Stimulated activated naive CD8-positive, alpha-beta T cell treated with anti-CD3 and anti-CD28 coated beads, Interleukin-15, Interleukin-2, amounts not matched to agents 100 ng/mL and 50 ng/mL, for 24 hours (primary cell): ENCODE data around the gene APCDD1L.

Experiments used
- H3K27ac Mint-ChIP-seq: one replicate; pipeline ENCODE4 v1.8.0; 2021; ENCODE audit warnings: mild to moderate bottlenecking, mixed read lengths
- H3K27me3 Mint-ChIP-seq: one replicate; pipeline ENCODE4 v1.8.0; 2021; ENCODE audit warnings: mixed read lengths
- H3K36me3 Mint-ChIP-seq: one replicate; pipeline ENCODE4 v1.8.0; 2021; ENCODE audit warnings: low read depth, mixed read lengths
- H3K4me1 Mint-ChIP-seq: one replicate; pipeline ENCODE4 v1.8.0; 2021; ENCODE audit warnings: low read depth, mixed read lengths
- H3K4me3 Mint-ChIP-seq: one replicate; pipeline ENCODE4 v1.8.0; 2021; ENCODE audit warnings: mild to moderate bottlenecking, mixed read lengths
- H3K9me3 Mint-ChIP-seq: one replicate; pipeline ENCODE4 v1.8.0; 2021; ENCODE audit warnings: mixed read lengths

APCDD1L gene

DNA sequence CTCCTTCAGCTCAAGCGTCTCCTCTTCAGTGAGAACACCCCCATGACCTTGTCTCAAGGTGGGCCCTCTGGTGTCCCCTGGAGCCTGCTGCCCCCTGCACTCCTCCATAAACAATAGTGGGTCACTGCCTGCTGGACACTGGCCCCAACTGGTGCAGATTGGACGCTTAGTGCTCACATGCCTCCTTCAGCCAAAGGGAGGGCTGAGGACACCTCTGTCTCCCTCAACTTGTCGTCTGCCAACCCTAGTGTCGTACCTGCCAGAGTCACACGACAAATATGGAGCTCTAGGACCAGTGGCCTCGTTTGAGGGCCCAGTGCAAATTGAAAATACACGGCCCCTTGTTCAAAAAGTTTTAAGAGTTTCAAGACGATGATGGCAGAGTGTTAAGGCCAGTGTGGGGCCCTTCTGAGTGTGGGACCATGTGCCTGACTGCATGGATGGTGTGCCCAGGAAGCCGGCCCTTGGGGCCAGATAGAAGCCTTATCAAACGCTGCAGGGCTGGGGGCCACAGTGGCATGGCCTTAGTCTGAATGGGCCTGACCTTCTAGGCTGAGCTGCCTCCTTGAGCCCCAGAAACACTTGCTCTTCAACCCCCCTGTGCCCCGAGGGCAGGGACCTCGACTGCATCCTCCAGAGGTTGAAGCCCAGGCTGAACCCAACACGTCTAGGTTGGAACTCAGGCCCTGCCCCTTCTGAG, 20.1 kb downstream of the APCDD1L start:
- no peaks in the 10 kb centered on the region for H3K4me1 Mint-ChIP-seq
- no peaks in the 10 kb centered on the region for H3K9me3 Mint-ChIP-seq
- no peaks in the 10 kb centered on the region for H3K27me3 Mint-ChIP-seq
- H3K36me3 Mint-ChIP-seq = no peaks in the 10 kb centered on the region
- H3K4me3 Mint-ChIP-seq = no peak overlapping the region
- no peak overlapping the region for H3K27ac Mint-ChIP-seq

DNA sequence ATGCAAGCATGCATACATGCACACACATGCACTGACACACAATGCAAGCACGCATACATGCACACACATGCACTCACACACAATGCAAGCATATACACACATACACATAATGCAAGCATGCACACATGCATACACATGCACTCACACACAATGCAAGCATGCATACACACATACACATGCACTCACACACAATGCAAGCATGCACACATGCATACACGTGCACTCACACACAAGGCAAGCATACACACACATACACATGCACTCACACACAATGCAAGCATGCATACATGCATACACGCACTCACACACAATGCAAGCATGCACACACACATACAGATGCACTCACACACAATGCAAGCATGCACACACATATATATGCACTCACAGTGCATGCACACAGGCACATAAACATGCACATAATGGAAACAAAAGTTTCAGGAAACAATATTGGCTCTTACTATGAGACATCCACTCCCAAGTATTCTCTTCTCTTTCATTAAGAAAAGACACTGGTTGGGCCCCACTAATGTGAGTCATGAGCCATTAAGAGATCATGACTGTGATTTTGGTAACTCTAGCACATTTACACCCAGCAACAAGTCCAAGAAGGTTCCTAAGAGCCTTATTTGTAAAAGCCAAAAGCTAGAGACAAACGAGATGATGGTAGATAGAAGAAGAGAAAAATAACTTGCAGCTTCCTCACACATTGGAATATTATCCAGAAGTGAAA, 22.2 kb downstream of the APCDD1L start:
- H3K36me3 Mint-ChIP-seq = no peaks in the 10 kb centered on the region
- H3K4me3 Mint-ChIP-seq = no peak overlapping the region
- no peak overlapping the region for H3K27ac Mint-ChIP-seq
- H3K4me1 Mint-ChIP-seq = no peaks in the 10 kb centered on the region
- H3K9me3 Mint-ChIP-seq = peaks cover 4% of the 10 kb centered on the region
- H3K27me3 Mint-ChIP-seq = peaks cover 5% of the 10 kb centered on the region

DNA sequence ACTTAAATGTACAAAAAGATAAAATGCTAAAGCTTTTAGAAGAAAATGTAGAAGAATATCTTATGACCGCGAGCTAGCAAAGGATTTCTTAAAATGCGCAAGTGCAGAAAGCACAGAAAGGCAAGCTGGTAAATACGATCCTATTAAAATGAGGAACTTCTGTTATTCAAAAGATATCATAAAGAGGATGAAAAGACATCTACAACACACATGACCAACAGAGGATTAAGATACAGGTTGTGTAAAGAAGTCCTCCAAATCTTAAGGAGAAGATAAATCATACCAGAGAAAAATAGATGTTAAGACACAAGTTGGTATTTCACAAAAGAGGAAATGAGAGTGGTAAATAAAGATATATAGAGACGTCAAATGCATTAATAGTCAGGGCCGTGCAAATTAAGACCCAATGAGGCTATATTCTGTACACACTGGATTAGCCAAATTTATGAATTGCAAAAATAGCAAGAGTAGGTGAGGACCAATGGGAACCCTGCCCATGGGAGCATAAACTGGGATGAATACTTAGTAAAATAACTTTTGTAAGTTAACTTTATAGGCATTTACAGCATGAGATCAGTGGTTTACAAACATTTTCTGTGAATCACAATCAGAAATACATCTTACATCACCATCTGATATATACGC, 23.0 kb downstream of the APCDD1L start:
- Mint-ChIP-seq H3K4me3 (no peak overlapping the region), H3K4me1 (no peaks in the 10 kb centered on the region), H3K27me3 (peaks cover 5% of the 10 kb centered on the region), H3K27ac (no peak overlapping the region), H3K9me3 (peaks cover 4% of the 10 kb centered on the region), H3K36me3 (no peaks in the 10 kb centered on the region)

DNA sequence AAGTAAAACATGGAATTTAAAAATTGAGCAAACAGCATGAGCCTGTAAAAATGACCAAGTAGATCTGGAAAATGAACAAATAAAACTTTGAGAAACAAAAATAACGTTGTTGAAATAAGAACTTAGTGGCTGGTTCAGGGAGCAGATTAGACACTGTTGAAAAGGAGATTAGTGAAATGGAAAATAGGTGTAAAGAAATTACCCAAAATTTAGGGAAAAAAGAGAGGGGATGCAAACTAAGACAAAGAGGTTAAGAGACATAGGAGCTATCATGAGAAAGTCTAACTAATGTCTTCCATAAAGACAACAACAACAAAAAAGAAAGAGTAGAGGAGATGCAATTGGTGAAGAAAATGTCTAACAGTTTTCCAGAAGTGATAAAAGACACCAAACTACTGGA, 29.0 kb downstream of the APCDD1L start:
- Mint-ChIP-seq H3K36me3 (peaks cover 10% of the 10 kb centered on the region), H3K4me1 (peaks cover 5% of the 10 kb centered on the region), H3K4me3 (no peak overlapping the region), H3K9me3 (peaks cover 19% of the 10 kb centered on the region), H3K27ac (no peak overlapping the region), H3K27me3 (peaks cover 17% of the 10 kb centered on the region)

DNA sequence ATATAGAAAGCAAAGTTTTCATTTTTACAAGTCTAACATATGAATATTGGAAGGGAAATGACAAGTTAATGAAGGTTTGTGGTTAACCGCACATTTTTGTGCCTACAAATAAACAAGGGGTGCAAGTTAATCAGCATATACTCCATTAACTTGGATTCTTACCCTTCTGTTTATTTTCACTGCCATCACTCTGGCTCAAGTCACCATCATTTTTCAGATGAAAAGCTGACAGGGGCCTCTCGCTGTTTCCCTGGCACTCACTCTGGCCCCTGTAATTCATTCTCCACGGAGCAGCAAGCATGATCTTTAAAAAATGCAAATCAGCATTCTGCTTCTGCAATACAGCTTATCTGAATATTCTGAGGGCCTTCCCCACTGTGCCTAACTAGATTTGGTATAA, 29.8 kb downstream of the APCDD1L start:
- Mint-ChIP-seq H3K36me3 (peaks cover 10% of the 10 kb centered on the region), H3K27ac (no peak overlapping the region), H3K4me3 (no peak overlapping the region), H3K4me1 (peaks cover 5% of the 10 kb centered on the region), H3K9me3 (peaks cover 19% of the 10 kb centered on the region), H3K27me3 (peaks cover 17% of the 10 kb centered on the region)

DNA sequence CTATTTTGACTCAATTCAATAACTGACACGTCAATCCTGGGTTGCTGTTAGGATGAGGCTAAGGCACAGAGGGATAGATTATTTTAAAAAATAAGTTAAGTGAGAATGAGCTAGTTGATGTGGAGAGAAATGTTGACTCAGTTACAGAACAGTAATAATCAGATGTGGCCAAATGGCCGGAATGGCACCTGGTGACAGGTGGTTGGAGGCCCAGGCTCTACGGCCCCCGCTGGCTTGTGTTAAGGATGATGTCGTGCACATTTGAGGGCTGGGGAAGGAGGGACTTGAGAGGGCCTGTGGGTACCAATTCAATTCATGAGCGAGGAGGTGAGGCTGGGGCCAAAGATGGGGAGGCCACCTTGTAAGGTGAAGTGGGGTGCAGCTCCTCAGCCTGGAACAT, 31.7 kb downstream of the APCDD1L start:
- Mint-ChIP-seq H3K9me3 (peaks cover 15% of the 10 kb centered on the region), H3K27me3 (peaks cover 12% of the 10 kb centered on the region), H3K4me3 (no peak overlapping the region), H3K4me1 (peaks cover 5% of the 10 kb centered on the region), H3K27ac (no peak overlapping the region), H3K36me3 (peaks cover 10% of the 10 kb centered on the region)

DNA sequence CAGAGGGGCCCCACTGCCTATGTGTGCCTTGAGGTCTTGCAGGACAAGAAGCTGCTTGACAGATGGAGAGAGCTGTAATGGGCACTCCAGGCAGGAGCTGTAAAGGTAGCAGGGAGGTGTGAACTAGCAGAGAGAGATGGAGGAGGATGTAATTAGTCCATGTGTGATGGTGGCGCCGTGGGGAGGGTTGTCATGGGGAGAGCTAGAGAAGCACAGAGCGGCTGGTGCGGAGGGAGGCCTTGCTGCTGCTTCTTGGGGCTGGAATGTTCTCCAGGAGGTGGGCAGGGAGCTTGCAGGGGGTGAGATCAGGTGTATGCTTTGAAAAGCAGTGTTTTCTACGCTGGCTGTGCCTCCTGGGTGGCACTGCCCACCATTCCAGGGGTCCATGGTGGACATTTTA, 32.1 kb downstream of the APCDD1L start:
- peaks cover 10% of the 10 kb centered on the region for H3K36me3 Mint-ChIP-seq
- H3K27me3 Mint-ChIP-seq = peaks cover 12% of the 10 kb centered on the region
- H3K4me3 Mint-ChIP-seq = no peak overlapping the region
- no peak overlapping the region for H3K27ac Mint-ChIP-seq
- peaks cover 19% of the 10 kb centered on the region for H3K9me3 Mint-ChIP-seq
- peaks cover 5% of the 10 kb centered on the region for H3K4me1 Mint-ChIP-seq

DNA sequence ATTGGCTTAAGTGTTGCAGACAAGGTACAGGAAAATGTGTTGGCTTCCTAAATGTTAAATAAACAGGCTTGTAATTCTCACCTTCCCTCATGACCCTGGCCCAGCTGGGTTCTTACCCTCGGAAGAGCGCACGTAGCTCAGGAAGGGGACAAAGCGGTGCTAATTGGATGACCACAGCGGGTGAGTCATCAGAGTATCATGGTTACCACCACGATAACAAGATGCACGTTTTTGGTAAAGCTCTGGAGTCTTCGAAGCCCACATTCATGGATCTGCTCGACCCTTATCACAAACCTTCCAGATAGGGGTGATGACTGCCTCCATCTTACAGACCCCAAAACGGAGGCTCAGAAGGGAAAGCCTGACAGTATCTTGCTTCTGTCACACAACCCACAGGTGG, 32.8 kb downstream of the APCDD1L start:
- Mint-ChIP-seq H3K36me3 (peaks cover 10% of the 10 kb centered on the region), H3K27me3 (peaks cover 12% of the 10 kb centered on the region), H3K27ac (no peak overlapping the region), H3K4me1 (peaks cover 5% of the 10 kb centered on the region), H3K4me3 (no peak overlapping the region), H3K9me3 (peaks cover 20% of the 10 kb centered on the region)

DNA sequence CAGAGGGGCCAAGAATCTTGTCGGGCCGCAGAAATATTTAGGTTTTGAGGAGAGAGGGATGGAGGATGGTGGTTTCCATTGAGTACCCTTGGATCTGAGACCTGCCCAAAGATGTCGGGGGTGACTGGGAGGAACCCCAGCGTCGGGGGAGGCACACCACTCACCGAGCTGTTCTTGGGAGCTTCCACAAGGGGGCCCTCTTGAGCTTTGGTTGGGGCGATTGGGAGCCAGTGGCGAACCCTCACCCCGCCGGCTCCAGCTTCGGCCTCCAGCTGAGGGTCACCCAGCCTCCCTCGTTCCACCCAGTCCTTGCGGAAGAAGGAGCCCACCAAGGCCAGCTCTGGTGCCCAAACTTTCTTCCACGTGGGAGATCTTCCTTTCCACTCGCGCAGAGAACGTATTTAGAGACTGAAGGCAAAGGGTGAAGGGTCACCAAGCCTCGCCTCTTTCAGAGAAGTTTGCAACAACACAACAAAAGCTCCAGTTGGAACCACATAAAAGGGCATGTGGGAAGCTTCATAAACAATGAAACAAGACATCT, 33.6 kb downstream of the APCDD1L start:
- Mint-ChIP-seq H3K4me3 (no peak overlapping the region), H3K36me3 (peaks cover 9% of the 10 kb centered on the region)

DNA sequence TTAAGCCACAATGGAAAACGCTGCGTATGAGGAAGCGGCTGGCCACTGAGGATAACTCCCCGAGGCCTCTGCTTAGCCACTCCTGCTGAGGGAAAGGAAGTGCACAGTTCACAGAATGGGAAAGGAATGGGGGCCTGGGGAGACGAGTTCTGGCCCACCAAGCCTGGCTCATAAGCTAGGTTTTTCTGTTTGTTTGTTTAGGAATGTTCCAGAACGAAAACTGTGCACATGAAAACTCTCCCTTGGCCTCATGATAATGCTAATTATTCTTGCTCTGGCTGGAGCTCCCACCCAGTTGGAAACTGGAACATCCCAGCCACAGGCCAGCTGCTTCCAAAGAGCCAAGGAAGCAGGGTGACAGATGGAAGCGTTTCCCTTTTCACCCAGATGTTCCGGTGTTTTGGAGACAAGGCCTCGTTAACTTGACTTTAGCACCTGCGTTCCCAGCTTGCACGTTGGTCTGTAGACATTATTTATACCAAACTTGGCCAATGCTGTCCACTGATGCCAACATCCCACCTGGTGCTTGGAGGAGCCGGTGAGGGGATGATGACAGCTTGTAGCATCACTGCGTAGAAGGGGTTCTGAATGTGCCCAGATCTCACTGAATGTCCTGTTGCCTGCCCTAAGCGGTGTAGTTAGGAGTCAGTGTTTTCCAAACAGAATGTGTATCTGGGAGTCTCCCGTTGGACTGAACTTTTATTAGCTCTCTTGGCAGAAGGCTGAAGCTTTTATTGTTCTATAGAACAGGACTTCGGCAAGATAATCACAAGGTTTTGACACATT, 34.5 kb downstream of the APCDD1L start:
- Mint-ChIP-seq H3K4me3 (no peak overlapping the region), H3K27ac (no peak overlapping the region), H3K36me3 (peaks cover under 1% of the 10 kb centered on the region), H3K4me1 (peaks cover 5% of the 10 kb centered on the region), H3K9me3 (peaks cover 12% of the 10 kb centered on the region), H3K27me3 (peaks cover 6% of the 10 kb centered on the region)

More for the DNA sequence above, 33.6 kb downstream of the APCDD1L start:
- peaks cover 5% of the 10 kb centered on the region for H3K4me1 Mint-ChIP-seq
- peaks cover 12% of the 10 kb centered on the region for H3K27me3 Mint-ChIP-seq
- peaks cover 20% of the 10 kb centered on the region for H3K9me3 Mint-ChIP-seq
- no peak overlapping the region for H3K27ac Mint-ChIP-seq

DNA sequence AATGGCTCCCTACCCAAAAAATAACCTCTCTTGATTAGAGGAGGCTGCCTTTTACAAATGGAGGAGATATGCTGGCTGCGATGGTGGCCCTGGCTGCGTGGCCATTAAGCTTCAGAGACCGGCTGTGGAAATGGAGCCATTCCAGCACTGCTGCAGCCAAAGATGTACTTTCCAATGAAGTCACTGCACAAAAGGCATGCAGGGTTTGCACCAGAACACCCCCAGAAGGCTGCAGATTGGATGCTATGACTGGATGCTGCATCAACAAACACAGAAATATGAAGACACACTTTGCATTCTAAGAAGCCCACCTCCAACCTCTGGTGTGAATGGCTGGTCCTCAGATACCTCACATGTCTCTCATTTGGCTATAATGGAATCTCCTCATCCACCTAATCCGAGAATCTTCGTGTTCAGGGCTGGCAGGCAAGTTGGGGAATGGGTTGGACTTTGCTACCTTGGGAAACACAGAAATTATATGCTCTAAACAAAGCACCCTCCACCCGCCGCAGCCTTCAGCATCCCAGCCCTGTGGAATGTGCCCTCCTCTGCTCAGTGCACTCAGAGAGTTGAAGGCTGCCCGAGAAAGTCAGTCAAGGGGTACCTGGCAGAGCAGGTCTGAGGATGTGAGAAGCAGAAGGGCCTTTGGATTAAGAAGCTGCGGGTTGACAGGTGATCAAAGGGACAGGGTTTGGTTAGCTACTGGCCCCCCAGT, 35.3 kb downstream of the APCDD1L start:
- H3K9me3 Mint-ChIP-seq = peaks cover 6% of the 10 kb centered on the region
- H3K27ac Mint-ChIP-seq = no peak overlapping the region
- no peaks in the 10 kb centered on the region for H3K36me3 Mint-ChIP-seq
- peaks cover 6% of the 10 kb centered on the region for H3K27me3 Mint-ChIP-seq
- H3K4me1 Mint-ChIP-seq = peaks cover 5% of the 10 kb centered on the region
- H3K4me3 Mint-ChIP-seq = no peak overlapping the region

DNA sequence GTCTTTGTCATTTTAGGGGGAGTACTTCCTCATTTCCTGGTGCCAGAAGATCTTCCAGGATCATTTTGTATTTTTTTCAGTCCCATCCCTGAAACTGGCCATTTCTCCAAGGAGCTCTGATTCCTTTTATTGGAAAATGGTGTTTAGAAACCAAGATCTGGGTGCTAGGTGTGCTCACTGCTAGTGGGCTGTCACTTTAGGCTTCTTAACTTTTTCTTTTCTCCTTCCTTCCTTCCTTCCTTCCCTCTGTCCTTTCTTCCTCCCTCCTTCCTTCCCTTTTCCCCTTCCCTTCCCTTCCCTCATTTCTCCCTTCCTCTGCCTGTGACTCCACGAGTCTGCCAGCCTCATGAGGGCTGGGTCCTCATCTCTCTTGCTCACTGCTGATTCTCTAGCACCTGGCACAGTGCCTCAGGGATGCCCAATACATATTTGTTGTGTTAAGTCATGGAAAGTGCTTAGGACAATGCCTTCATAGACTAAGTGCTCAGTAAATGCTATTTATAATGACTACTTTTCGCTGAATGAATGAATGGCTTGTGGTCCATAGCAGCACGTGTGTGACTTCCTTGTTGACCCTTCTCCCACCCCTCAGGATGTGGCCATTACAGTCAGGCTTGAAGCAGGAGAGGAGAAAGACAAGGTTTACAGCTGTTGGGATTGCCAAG, 36.9 kb downstream of the APCDD1L start:
- no peaks in the 10 kb centered on the region for H3K36me3 Mint-ChIP-seq
- H3K27me3 Mint-ChIP-seq = peaks cover 6% of the 10 kb centered on the region
- H3K9me3 Mint-ChIP-seq = peaks cover 6% of the 10 kb centered on the region
- H3K4me3 Mint-ChIP-seq = no peak overlapping the region
- no peak overlapping the region for H3K27ac Mint-ChIP-seq
- peaks cover 5% of the 10 kb centered on the region for H3K4me1 Mint-ChIP-seq

DNA sequence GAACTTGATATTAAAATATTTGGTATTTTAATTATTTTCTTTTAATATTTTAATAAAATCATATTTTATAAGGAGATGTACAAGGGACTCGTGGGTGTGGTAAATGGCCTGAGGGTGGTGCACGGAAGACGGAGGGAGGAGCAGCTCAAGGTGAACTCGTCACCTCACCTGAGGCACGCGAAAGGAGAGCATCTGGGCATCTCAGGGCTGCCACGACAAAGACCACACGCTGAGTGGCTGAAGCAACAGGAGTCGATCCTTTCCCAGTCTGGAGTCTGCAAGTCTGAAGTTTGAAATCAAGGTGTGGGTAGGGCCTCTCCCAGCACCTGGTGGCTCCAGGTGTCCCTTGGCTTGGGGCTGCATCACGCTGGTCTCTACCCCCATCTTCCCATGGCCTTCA, 39.7 kb downstream of the APCDD1L start:
- Mint-ChIP-seq H3K4me1 (no peaks in the 10 kb centered on the region), H3K4me3 (no peak overlapping the region), H3K27me3 (no peaks in the 10 kb centered on the region), H3K27ac (no peak overlapping the region), H3K36me3 (no peaks in the 10 kb centered on the region), H3K9me3 (peaks cover 6% of the 10 kb centered on the region)
